ENCODE results near the gene NCOA7. TPM values are rescaled to one million over a fixed set of nuclear protein-coding genes. Genes with fewer than 3 reads are reported as not detected.
A peak's percentile ranks its signal among the peaks of the same experiment; 100 is the strongest.
"Not testable (repeated sequence)": the region's sequence is repeated elsewhere in the genome, so short reads cannot be mapped to it uniquely, and the experiment has no call there.

Gene NCOA7
- total RNA-seq, 3 donors from 2014 or later: 62.6 to 94.7 (median 82.4) TPM

GRCh38 chr6:125906158-125906998, 115.6 kb downstream of the NCOA7 start:
- Histone ChIP-seq H3K36me3 (no peaks in the 10 kb centered on the region), H3K4me1 (no peaks in the 10 kb centered on the region), H3K27me3 (no peaks in the 10 kb centered on the region), H3K4me3 (no peak overlapping the region), H3K27ac (no peak overlapping the region), H3K9me3 (no peaks in the 10 kb centered on the region)
- intact Hi-C loops (cut with DNase I; ENCODE audit: low total_unique reads): no loop called here
- no peak for DNase-seq (ENCODE audit: low spot score in 2 of 2)
- TF ChIP-seq POLR2A (IDR thresholded peaks at IDR 0.05) (no peak), CTCF (IDR thresholded peaks at IDR 0.05) (peak; percentile 15 to 34 (median 18))

- no peak overlapping the region for H3K4me3 ChIP-seq
- no peak for TF ChIP-seq POLR2AphosphoS5 (IDR thresholded peaks at IDR 0.05)
- TF ChIP-seq POLR2A (IDR thresholded peaks at IDR 0.05): no peak
- no peak for TF ChIP-seq CTCF (IDR thresholded peaks at IDR 0.05)
- intact Hi-C loops (cut with DNase I; ENCODE audit: low total_unique reads): no loop called here
- H3K9me3 ChIP-seq: no peaks in the 10 kb centered on the region
- H3K27ac ChIP-seq: no peak overlapping the region
- no peaks in the 10 kb centered on the region for H3K36me3 ChIP-seq
- H3K4me1 ChIP-seq: no peaks in the 10 kb centered on the region
- no peak for DNase-seq (ENCODE audit: low spot score in 2 of 2)
- no peaks in the 10 kb centered on the region for H3K27me3 ChIP-seq
Measured at GRCh38 chr6:125910527-125910926, 119.8 kb downstream of the NCOA7 start.

- H3K27me3 ChIP-seq; H3K36me3 ChIP-seq; DNase-seq (ENCODE audit: low spot score in 2 of 2); H3K4me3 ChIP-seq; intact Hi-C loops (cut with DNase I; ENCODE audit: low total_unique reads); H3K27ac ChIP-seq; H3K9me3 ChIP-seq; H3K4me1 ChIP-seq: not testable (repeated sequence)
Measured at GRCh38 chr6:125911051-125911451, 120.3 kb downstream of the NCOA7 start.

GRCh38 chr6:125912430-125912829, 121.7 kb downstream of the NCOA7 start:
- H3K36me3 ChIP-seq; H3K9me3 ChIP-seq; intact Hi-C loops (cut with DNase I; ENCODE audit: low total_unique reads); H3K27ac ChIP-seq; H3K27me3 ChIP-seq; H3K4me3 ChIP-seq; H3K4me1 ChIP-seq; DNase-seq (ENCODE audit: low spot score in 2 of 2): not testable (repeated sequence)

GRCh38 chr6:125913145-125913544, 122.4 kb downstream of the NCOA7 start:
- H3K27ac ChIP-seq: peak overlapping the region in 1 of 2 donors; percentile 21
- no peaks in the 10 kb centered on the region for H3K36me3 ChIP-seq
- no peak overlapping the region for H3K4me3 ChIP-seq
- DNase-seq (ENCODE audit: low spot score in 2 of 2): no peak
- H3K4me1 ChIP-seq: no peaks in the 10 kb centered on the region
- no peaks in the 10 kb centered on the region for H3K27me3 ChIP-seq
- intact Hi-C loops (cut with DNase I; ENCODE audit: low total_unique reads): no loop called here
- TF ChIP-seq POLR2A (IDR thresholded peaks at IDR 0.05) (no peak), POLR2AphosphoS5 (IDR thresholded peaks at IDR 0.05) (no peak), CTCF (IDR thresholded peaks at IDR 0.05) (no peak)
- no peaks in the 10 kb centered on the region for H3K9me3 ChIP-seq

- Histone ChIP-seq H3K27ac (peak overlapping the region; percentile 14 to 53), H3K4me1 (no peaks in the 10 kb centered on the region), H3K4me3 (no peak overlapping the region), H3K36me3 (no peaks in the 10 kb centered on the region), H3K27me3 (no peaks in the 10 kb centered on the region), H3K9me3 (no peaks in the 10 kb centered on the region)
- no peak for DNase-seq (ENCODE audit: low spot score in 2 of 2)
- TF ChIP-seq CTCF (IDR thresholded peaks at IDR 0.05) (no peak), POLR2AphosphoS5 (IDR thresholded peaks at IDR 0.05) (no peak), POLR2A (IDR thresholded peaks at IDR 0.05) (no peak)
- intact Hi-C loops (cut with DNase I; ENCODE audit: low total_unique reads): no loop called here
Measured at GRCh38 chr6:125913864-125914351, 123.1 kb downstream of the NCOA7 start.
